Upper lobe of left lung (tissue), 4 donors: ENCODE data around the gene CACNA1A.

Source experiments
- CTCF ChIP-seq, 6 experiments: fragments of 450-650 bp in 4 of 6; fragments of 200-600 bp in 2 of 6; sonication (generic) in 2 of 6; IDR thresholded peaks; one replicate each; pipeline ENCODE4 v1.5.1; 2016 to 2019; ENCODE audit warnings: antibody characterized with exemption in 6 of 6
- EP300 ChIP-seq, 4 donors: sonication (generic); formaldehyde crosslinking; IDR thresholded peaks; one replicate each; pipeline ENCODE4 v1.5.1; 2017; ENCODE audit warnings: antibody characterized with exemption in 4 of 4, control low read depth in 2 of 4
- POLR2A ChIP-seq, 4 donors: fragments of 450-650 bp; IDR thresholded peaks; one replicate each; pipeline ENCODE4 v1.5.1; 2016 to 2017; ENCODE audit warnings: antibody characterized with exemption in 4 of 4, mild to moderate bottlenecking in 2 of 4
- POLR2AphosphoS5 ChIP-seq, 2 donors: sonication (generic); formaldehyde crosslinking; IDR thresholded peaks; one replicate each; pipeline ENCODE4 v1.5.1; 2017; ENCODE audit warnings: antibody characterized with exemption in 2 of 2

GRCh38 chr19:13267131-13267530 is 239.1 kb downstream of the CACNA1A start:
- TF ChIP-seq CTCF (IDR thresholded peaks at IDR 0.05) (no peak), POLR2A (IDR thresholded peaks at IDR 0.05) (no peak), EP300 (IDR thresholded peaks at IDR 0.05) (no peak), POLR2AphosphoS5 (IDR thresholded peaks at IDR 0.05) (no peak)
